ENCODE data around the gene TBX2.
"Not testable (repeated sequence)": the region's sequence is repeated elsewhere in the genome, so short reads cannot be mapped to it uniquely, and the experiment has no call there.

Gene TBX2

DNA sequence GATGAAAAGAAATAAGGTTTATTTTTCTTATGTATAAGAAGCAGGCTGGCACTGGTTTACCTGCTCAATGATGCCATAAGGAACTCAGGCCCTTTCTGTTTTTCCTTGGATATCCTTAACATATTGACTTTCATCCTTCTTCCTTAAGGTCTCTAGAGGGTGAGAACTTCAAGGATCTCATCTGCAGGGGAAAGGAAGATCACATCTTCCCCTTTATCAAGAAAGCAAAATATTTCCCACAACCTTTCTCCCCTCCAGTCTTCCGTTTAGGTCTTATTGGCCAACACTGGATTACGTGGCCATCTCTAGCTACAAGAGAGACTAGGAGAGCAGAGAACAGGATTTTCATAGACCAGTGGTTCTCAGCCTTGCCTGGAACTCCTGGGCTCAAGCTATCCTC, 48.4 kb downstream of the TBX2 start:
- no peaks in the 10 kb centered on the region for H3F3A ChIP-seq (ENCODE audit: low read depth)
- no peaks in the 10 kb centered on the region for H3K27me3 ChIP-seq (ENCODE audit: insufficient read depth, low read length, poor library complexity, severe bottlenecking)
- no peaks in the 10 kb centered on the region for H4K20me1 ChIP-seq (ENCODE audit: insufficient read depth, low read length, poor library complexity, severe bottlenecking)
- no peaks in the 10 kb centered on the region for H3K4me1 ChIP-seq (ENCODE audit: insufficient read depth, low read length, poor library complexity, severe bottlenecking)
- no peak overlapping the region for H2AFZ ChIP-seq (ENCODE audit: low read length)
- H3K9ac ChIP-seq (ENCODE audit: low read depth, low read length, poor library complexity, severe bottlenecking), result no peak overlapping the region
- no peaks in the 10 kb centered on the region for H3K79me2 ChIP-seq (ENCODE audit: insufficient read depth, low read length)
- no peaks in the 10 kb centered on the region for H3K36me3 ChIP-seq (ENCODE audit: insufficient read depth, low read length)
- no peaks in the 10 kb centered on the region for H3K9me2 ChIP-seq (replicated peaks; ENCODE audit: low read depth, low read length)
- H3K4me2 ChIP-seq (ENCODE audit: low read depth, low read length, poor library complexity, severe bottlenecking), result no peak overlapping the region
- H3K9me3 ChIP-seq (ENCODE audit: insufficient read depth, low read depth, low read length), result no peaks in the 10 kb centered on the region
- TF ChIP-seq, protein P1, sequence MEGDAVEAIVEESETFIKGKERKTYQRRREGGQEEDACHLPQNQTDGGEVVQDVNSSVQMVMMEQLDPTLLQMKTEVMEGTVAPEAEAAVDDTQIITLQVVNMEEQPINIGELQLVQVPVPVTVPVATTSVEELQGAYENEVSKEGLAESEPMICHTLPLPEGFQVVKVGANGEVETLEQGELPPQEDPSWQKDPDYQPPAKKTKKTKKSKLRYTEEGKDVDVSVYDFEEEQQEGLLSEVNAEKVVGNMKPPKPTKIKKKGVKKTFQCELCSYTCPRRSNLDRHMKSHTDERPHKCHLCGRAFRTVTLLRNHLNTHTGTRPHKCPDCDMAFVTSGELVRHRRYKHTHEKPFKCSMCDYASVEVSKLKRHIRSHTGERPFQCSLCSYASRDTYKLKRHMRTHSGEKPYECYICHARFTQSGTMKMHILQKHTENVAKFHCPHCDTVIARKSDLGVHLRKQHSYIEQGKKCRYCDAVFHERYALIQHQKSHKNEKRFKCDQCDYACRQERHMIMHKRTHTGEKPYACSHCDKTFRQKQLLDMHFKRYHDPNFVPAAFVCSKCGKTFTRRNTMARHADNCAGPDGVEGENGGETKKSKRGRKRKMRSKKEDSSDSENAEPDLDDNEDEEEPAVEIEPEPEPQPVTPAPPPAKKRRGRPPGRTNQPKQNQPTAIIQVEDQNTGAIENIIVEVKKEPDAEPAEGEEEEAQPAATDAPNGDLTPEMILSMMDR (conservative IDR thresholded peaks at IDR 0.05; ENCODE audit: low read length), result no peak
- TF ChIP-seq EZH2phosphoT487 (IDR thresholded peaks at IDR 0.05; ENCODE audit: borderline replicate concordance), result no peak
- no peak overlapping the region for H3K4me3 ChIP-seq (ENCODE audit: low read length, poor library complexity, severe bottlenecking)

DNA sequence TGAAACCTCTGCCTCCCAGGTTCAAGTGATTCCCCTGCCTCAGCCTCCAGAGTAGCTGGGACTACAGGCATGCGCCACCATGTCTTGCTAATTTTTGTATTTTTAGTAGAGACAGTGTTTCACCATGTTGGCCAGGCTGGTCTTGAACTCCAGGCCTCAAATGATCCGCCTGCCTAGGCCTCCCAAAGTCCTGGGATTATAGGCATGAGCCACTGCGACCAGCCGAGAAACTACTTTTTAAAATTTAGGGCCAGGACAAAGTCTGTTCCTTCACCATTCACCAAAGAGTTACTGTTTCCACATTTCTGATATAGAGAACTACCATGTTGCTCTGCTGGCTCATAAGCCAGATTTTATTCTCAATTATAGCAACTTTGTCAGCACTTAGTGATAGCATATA, 49.5 kb downstream of the TBX2 start:
- not testable (repeated sequence) for H4K20me1 ChIP-seq (ENCODE audit: insufficient read depth, low read length, poor library complexity, severe bottlenecking); H3K4me1 ChIP-seq (ENCODE audit: insufficient read depth, low read length, poor library complexity, severe bottlenecking); H3K9me2 ChIP-seq (replicated peaks; ENCODE audit: low read depth, low read length); H2AFZ ChIP-seq (ENCODE audit: low read length); H3F3A ChIP-seq (ENCODE audit: low read depth); H3K4me2 ChIP-seq (ENCODE audit: low read depth, low read length, poor library complexity, severe bottlenecking); H3K4me3 ChIP-seq (ENCODE audit: low read length, poor library complexity, severe bottlenecking); H3K79me2 ChIP-seq (ENCODE audit: insufficient read depth, low read length); H3K27me3 ChIP-seq (ENCODE audit: insufficient read depth, low read length, poor library complexity, severe bottlenecking); H3K9ac ChIP-seq (ENCODE audit: low read depth, low read length, poor library complexity, severe bottlenecking); H3K36me3 ChIP-seq (ENCODE audit: insufficient read depth, low read length); H3K9me3 ChIP-seq (ENCODE audit: insufficient read depth, low read depth, low read length)

- Histone ChIP-seq H3K27me3 (ENCODE audit: insufficient read depth, low read length, poor library complexity, severe bottlenecking) (no peaks in the 10 kb centered on the region), H3K9me3 (ENCODE audit: insufficient read depth, low read depth, low read length) (no peaks in the 10 kb centered on the region), H4K20me1 (ENCODE audit: insufficient read depth, low read length, poor library complexity, severe bottlenecking) (no peaks in the 10 kb centered on the region), H3K9me2 (replicated peaks; ENCODE audit: low read depth, low read length) (no peaks in the 10 kb centered on the region), H3K9ac (ENCODE audit: low read depth, low read length, poor library complexity, severe bottlenecking) (no peak overlapping the region), H3K79me2 (ENCODE audit: insufficient read depth, low read length) (no peaks in the 10 kb centered on the region), H2AFZ (ENCODE audit: low read length) (no peak overlapping the region), H3F3A (ENCODE audit: low read depth) (no peaks in the 10 kb centered on the region), H3K4me2 (ENCODE audit: low read depth, low read length, poor library complexity, severe bottlenecking) (no peak overlapping the region), H3K36me3 (ENCODE audit: insufficient read depth, low read length) (no peaks in the 10 kb centered on the region), H3K4me3 (ENCODE audit: low read length, poor library complexity, severe bottlenecking) (no peak overlapping the region), H3K4me1 (ENCODE audit: insufficient read depth, low read length, poor library complexity, severe bottlenecking) (no peaks in the 10 kb centered on the region)
- TF ChIP-seq, protein P1 (conservative IDR thresholded peaks at IDR 0.05; ENCODE audit: low read length), result no peak
- no peak for TF ChIP-seq EZH2phosphoT487 (IDR thresholded peaks at IDR 0.05; ENCODE audit: borderline replicate concordance)
Observed at GRCh38 chr17:61449707-61450640, 50.3 kb downstream of the TBX2 start.
